ENCODE results near the gene APOOL.
"Not testable (repeated sequence)": the region's sequence is repeated elsewhere in the genome, so short reads cannot be mapped to it uniquely, and the experiment has no call there.

Gene APOOL, protein sequence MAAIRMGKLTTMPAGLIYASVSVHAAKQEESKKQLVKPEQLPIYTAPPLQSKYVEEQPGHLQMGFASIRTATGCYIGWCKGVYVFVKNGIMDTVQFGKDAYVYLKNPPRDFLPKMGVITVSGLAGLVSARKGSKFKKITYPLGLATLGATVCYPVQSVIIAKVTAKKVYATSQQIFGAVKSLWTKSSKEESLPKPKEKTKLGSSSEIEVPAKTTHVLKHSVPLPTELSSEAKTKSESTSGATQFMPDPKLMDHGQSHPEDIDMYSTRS

DNA sequence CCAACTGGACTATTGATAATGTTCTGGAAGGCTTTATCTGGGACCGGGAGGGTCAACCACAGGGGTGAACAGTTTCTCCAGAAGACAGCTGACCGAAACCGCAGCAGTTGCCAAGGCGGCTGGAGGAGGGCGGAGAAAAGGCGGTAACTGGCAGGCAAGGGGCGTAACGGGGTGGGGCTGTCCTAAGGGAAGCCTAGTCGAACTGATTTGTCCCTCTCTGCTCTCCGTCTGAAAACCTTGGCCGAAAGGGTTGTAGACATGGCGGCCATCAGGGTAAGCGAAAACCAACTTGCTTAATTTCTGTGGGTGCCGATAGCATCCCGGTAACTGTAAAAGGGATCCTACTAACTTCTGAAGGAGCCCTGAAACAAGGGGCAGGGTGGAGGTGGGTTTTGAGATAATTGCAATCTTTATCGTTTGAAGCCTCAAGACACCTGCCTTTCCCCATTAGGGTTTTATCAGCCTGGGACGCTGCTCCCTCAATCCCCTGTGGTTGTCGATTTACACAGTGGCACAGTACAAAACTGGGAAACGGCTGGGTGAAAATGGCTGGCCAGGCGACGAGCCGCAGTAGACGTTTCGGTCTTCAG is at the start of gene APOOL:
Gene APOOL (plus strand): TSS at position 223 of the 590 bp plus-strand sequence. CDS start 36 bp downstream, at position 259.
- DNase-seq = peak; percentile 97

DNA sequence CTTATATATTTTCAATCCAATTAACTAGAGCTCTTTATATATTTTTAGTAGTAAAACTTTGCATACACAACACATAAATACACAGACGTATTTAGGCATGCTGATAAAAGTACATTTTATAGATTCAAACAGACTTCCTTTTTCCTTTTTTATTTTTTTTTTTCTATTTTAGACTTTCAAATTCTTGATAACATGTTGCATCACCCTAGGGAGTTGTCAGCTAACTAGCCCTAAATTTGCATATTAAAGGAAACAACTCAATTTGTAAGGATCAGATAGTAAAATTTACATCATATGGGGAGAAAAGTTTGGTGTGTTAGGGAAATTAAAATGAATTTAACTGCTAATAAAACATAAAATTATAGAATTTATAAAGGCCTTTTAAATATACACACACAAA is 47.4 kb upstream of the APOOL start:
- no peak for DNase-seq

DNA sequence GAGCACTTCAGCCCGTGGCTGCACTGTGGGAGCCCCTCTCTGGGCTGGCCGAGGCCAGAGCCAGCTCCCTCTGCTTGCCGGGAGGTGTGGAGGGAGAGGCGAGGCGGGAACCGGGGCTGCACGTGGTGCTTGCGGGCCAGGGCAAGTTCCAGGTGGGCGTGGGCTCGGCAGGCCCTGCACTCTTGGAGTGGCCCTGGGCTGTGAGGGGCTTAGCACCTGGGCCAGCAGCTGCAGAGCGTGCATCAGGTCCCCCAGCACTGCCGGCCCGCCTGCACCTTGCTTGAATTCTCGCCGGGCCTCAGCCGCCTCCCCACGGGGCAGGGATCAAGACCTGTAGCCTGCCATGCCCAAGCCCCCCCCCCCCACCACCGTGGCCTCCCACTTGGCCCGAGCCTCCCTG is 28.9 kb upstream of the APOOL start:
- DNase-seq = no peak

DNA sequence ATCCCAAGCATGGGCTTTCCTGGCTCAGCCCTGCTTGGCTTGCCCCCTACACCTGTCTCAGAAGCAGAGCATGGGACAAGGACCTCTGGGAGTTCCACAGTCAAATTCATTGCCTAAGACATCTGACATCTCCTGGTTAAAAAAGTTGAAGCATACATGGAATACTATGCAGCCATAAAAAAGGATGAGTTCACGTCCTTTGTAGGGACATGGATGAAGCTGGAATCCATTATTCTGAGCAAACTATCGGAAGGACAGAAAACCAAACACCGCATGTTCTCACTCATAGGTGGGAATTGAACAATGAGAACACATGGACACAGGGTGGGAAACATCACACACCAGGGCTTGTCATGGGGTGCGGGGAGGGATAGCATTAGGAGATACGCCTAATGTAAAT is 11.9 kb upstream of the APOOL start:
- not testable (repeated sequence) for DNase-seq

DNA sequence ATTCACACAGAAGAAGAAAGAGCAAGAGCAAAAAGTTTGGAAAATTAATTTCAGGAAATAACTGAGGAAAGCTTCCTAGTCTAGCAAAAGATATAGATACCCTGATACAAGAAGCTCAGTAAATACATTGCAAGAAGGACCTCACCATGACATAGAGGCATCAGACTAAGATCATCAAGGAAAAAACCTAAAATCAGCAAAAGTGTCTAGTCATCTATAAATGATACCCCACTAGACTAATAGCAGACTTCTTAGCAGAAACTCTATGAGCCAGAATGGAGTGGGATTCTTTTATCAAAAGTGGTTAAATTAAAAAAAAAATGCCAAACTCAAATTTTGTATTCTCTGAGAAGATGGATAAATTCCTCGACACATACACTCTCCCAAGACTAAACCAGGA is 10.5 kb upstream of the APOOL start:
- DNase-seq = no peak

DNA sequence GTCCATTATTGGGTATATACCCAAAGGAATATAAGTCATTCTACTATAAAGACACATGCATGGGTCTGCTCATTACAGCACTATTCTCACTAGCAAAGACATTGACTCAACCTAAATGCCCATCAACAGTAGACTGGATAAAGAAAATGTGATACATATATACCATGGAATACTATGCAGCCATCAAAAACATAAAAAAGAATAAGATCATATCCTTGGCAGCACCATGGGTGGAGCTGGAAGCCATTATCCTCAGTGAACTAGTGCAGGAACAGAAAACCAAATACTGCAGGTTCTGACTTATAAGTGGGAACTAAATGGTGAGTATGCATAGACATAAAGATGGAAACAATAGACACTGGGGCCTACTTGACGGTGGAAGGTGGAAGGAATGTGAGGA is 2.3 kb upstream of the APOOL start:
- DNase-seq = no peak

DNA sequence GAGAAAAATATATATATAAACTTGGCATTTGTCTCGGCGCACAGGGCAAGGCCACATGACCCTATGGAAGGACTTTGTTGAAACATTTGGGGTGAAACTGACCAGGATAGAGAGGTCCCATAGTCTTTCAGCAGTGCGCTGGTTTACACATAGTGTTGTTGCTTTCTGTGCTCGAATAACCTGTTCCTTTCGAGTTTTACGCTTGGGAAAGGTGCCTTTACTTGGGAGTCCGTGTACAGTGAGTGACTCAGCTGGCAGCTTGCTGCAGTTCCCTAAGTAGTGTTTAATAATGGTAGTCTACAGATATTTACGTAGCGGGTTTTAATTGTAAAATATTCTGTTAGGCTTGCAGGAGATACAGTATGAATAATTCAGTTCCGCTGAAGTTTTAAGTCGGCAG is 578 bp downstream of the APOOL start:
- peak; percentile 52 for DNase-seq

DNA sequence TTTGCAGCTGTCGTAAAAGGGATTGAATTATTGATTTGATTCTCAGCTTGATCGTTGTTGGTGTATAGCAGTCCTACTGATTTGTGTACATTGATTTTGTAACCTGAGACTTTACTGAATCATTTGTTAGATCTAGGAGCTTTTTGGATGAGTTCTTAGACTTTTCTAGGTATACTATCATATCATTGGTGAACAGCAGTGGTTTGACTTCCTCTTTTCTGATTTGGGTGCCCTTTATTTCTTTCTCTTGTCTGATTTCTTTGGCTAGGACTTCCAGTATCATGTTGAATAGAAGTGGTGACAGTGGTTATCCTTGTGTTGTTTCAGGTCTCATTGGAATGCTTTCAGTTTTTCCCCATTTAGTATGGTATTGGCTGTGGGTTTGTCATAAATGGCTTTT is 8.4 kb downstream of the APOOL start:
- DNase-seq = no peak

DNA sequence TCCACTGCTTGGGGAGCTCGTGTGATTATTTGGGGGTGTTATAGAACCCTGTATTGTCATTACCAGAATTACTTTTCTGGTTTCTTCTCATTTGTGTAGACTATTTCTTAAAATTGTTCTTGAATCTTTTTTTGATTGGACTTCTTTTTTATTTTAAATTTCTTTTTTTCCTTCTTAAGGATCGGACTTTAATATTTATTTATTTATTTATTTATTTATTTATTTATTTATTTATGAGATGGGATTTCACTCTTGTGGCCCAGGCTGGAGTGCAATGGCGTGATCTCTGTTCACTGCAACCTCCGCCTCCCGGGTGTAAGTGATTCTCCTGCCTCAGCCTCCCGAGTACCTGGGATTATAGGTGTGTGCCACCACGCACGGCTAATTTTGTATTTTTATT is 11.7 kb downstream of the APOOL start:
- DNase-seq = not testable (repeated sequence)

DNA sequence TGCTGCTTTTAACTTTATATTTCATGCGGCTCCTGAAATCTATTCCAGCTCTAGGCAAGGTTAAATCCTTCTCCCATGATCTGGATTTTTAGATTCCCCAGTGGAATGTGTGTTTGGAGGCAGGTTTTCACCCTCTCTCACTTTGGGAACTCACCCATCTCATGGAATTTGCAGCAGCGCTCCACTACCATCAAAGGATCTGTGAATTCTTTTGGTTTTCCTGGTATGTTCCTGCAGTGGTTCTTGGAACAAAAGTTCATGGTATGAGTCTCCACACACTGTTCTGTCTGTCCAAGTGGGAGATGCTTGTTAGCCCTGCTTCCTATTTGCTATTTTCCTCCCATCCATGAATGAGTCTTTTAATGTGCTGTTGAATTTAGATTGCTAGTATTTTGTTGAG is 14.0 kb downstream of the APOOL start:
- no peak for DNase-seq

DNA sequence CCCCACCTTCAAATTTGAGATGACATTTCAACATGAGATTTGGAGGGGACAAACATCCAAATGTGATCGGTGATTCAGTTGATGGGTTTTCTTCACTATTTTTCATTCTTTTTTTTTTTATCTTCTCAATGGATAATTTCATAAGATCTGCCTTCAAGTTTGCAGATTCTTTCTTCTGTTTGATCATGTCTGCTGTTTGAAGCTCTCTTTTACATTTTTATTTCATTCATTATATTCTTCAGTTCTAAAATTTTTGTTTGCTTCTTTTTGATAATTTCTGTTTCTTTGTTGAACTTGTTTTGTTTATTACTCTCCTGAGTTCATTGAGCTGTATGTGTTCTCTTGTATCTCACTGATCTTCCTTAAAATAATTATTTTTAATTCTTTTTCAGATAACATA is 14.8 kb downstream of the APOOL start:
- DNase-seq = no peak

DNA sequence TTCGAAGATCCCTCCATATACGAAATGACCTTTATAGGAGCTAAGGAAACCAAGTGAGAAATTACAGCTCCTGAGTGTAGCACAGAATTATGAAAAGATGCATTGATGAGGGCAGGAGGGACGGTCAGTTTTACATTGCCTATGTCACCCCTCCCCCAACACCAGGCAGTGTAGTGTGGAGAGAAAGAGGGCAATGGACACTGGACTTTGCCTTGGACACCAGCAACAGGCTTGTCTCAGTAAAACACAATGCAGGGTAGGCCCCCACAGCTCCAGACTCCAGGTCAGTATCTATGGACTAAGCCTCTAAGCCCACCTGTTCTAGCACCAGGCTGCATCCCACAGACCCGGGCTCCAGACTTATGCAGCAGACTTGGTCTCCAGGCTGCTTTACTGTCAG is 16.5 kb downstream of the APOOL start:
- no peak for DNase-seq

DNA sequence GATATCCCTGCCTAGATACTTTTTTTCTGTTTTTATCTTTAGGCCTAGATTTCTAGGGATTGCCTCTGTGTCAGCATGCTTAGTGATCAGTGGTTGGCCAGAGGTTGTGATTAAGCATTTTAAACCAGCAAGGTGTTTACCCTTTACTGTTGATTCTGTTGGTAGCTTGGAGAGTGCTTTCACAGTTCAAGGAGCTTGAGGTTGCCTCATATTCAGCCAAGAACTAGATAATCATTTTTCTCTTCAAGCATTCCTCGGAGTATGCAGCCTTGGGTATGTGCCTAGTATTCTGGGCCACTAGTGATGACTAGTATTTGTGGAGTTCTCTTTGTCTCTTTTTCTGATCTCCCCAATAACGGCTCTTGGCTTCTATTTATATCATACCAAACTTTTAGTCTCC is 20.4 kb downstream of the APOOL start:
- DNase-seq = no peak

DNA sequence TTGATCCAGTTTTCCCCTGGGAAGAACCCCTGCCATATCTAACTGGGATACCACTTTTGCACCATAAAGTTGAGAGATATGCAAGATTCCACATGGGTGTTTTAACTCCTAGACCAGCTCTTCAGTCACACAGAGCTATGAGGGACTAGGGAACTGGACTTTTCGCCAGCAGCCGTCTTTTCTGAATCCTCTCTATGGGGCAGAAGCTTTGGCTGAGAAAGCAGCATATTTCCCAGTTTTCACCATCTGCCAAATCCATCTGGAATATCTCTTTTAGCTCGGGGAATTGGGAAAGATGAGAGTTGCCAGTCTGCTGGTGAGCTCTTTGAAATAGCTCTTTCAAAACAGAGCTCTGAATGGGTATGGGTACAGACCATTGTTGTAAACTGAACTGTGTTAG is 20.9 kb downstream of the APOOL start:
- DNase-seq = no peak

DNA sequence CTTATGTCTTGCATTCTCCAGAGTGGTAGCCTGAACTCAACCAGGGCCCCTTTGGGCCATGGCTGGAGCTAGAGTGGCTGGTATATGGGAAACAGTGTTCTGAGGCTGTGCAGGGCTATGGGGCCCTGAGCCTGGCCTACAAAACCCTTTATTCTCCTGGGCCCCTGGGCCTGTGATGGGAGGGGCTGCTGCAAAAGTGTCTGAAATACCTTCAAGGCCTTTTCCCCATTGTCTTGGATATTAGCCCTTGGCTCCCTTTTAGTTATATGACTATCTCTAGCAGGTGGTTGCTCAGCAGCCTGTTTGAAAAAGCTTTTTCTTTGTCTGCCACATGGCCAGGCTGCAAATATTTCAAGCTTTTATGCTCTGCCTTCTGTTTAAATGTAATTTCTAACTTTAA is 22.5 kb downstream of the APOOL start:
- DNase-seq = no peak

DNA sequence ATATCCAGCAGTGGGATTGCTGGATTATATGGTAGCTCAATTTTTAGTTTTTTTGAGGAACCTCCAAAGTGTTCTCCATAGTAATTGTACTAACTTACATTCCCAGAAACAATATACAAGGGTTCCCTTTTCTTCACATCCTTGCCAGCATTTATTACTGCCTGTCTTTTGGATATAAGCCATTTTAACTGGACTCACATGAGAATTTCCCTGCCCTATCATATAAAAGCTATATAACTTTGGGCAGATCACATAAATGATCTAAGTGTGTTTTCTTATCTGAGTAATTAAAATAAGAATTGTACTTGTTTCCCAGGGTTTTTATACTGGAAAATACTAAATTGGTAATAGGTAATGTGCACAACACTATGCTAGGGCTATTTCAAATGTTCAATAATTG is 25.4 kb downstream of the APOOL start:
- no peak for DNase-seq

DNA sequence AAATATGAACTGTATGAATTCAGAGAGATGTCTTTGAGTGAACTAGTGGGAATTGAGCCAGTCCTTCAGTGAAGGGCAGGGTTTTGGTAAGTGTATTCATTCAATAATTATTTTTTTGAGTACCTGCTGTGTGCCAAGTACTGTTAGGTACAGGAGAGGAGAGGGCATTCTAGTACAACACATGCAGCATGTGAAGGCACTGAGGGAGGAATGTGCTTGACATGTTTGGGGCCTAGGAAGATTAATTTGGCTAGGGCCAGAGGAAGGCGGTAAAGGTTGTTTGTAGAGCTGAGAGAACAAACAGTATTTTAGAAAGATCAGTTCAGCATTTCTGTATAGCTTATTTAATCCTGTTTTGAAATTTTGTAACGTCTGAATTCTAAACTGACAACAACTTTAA is 27.8 kb downstream of the APOOL start:
- DNase-seq = no peak

DNA sequence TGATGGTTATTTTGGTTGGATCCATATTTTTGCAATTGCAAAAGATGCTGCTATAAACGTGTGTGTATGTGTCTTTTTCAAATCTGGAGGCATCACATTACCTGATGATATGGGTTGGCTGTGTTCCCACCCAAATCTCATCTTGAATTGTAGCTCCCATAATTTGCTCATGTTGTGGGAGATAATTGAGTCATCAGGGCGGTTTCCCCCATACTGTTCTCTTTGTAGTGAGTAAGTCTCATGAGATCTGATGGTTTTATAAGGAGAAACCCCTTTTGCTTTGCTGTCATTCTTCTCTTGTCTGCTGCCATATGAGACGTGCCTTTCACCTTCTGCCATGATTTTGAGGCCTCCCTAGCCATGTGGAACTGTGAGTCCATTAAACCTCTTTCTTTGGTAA is 33.4 kb downstream of the APOOL start:
- no peak for DNase-seq

DNA sequence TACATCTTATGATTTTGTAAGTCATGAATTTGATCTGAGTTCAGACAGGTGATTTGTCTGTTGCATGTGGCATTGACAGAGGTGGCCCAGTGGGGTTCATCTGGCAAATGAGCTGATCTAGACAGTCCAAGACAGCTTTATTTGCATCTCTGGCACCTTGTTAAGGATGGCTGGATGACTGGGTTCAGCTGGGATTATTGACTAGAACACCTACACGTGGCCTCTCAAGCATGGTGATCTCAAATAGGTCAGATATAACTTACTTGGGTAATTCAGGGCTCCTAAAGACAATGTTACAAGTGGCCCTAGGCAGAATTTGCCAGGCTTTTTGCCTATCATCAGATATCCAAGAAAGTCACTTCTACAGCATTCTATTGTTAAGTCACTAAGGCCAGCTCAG is 48.0 kb downstream of the APOOL start:
- no peak for DNase-seq

DNA sequence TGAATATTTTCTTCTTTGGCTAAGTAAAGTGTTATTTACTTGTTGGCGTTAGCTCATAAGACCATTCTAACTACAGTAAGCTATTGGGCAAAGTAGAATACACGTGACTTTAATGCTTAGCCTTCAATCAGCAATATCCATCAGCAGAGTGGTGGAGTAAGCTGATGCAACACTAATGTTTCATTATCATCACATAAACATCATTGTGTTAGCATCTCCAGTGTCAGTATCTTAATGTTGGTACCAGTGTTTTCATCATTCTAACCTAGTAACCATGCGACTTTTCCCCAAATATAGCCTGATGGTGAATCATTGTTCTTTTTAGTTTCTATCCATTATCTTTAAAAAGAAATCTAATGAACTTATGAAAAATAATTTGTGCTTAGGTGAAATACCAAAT is 48.5 kb downstream of the APOOL start:
- no peak for DNase-seq

DNA sequence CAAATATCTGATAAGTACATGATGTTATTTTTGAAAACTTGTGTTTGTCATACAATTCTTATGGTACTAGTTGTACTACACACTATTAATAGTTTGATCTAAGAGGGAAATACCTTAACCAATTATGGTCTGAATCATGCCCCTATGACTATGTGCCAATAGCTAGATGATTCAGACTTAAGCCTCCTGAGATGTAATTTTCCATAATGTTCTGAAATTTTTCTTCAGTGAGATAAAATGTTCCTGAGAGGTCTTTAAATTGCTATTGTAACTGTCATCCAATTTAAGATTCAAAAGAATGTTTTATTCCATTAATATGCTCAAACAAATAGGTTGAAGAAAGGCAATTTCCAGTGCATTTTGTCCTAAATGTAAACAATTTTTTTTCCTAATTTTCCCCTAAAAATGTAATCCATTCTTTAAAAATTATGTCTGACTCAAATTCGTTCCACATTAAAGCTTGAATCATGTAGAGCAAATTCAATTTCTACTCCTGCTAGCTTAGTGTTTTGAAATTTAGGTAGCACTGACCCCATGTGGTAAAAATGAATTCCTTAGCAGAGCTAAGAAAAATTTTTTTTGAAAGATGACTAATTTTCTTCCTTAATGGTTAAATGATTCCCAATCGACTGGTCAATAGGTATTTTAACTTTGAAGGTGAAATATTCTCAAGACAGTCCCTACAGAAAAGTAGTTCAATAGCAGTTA is 49.1 kb downstream of the APOOL start:
- peak; percentile 21 for DNase-seq

DNA sequence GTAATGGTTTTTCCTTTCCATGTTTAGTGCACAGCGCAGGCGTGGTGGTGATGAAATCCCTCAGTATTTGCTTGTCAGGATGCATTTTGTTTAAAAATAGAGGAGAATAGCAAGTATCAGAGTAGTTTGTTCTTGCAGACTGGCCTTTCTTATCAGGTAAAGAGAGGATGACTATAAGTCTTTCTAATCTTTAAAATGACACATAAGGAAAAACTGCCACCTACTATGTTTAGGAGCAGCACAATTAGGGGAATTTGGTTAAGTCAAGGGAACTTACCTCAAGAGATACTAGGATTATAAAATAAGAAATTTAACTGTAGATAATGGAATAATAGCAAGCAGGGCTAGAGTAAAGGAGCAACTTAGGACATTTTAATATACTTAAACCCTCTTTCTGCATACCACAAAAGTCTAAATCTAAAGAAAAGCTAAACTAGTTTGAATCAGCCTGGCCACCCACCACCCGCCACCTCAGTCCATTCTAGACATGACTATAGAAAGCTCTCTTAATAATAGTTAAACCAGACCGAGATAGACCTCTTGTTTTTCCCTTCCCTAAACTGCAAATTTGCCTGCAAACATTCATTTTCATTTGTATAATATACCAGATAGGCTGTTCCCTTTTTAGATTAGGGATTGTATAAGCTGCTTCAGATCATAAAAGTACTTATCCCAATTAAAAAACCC is 62.0 kb downstream of the APOOL start:
- DNase-seq = no peak

DNA sequence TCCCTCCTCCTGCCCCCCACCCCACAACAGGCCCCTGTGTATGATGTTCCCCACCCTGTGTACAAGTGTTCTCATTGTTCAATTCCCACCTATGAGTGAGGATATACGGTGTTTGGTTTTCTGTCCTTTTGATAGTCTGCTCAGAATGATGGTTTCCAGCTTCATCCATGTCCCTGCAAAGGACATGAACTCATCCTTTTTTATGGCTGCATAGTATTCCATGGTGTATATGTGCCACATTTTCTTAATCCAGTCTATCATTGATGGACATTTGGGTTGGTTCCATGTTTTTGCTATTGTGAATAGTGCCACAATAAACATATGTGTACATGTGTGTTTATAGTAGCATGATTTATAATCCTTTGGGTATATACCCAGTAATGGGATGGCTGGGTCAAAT is 73.6 kb downstream of the APOOL start:
- DNase-seq = not testable (repeated sequence)
